ENCODE data around the gene CFAP46. TPM values are rescaled to one million over a fixed set of nuclear protein-coding genes. Genes with fewer than 3 reads are reported as not detected.

Gene CFAP46
- total and polyA plus RNA-seq, 2 of the 8 experiments (the other 6 are each of a cell fraction or from before 2014, with no cell fraction given), result 2.6 to 4.8 TPM

- no peak overlapping the region for H3K4ac ChIP-seq (replicated peaks; ENCODE audit: insufficient read length, low read depth, low read length)
- DNase-seq (ENCODE audit: low read depth in 1 of 2, low spot score in 2 of 2) (no peak), FAIRE-seq (no peak)
- no peak overlapping the region for H2BK15ac ChIP-seq (ENCODE audit: low read length)
- peak overlapping the region; percentile 57 for H4K8ac ChIP-seq (ENCODE audit: extremely low read depth, insufficient read depth, low read length)
- no peaks in the 10 kb centered on the region for H3K36me3 ChIP-seq (ENCODE audit: control insufficient read depth in 2 of 4, insufficient read depth in 4 of 4, low read length in 3 of 4)
- POLR2A ChIA-PET (ENCODE audit: partially characterized antibody), result no interaction called here
- H3K23ac ChIP-seq (ENCODE audit: insufficient read length), result no peak overlapping the region
- H3K27me3 ChIP-seq (replicated peaks in 1 of 4; ENCODE audit: control insufficient read depth in 3 of 4, extremely low read depth in 1 of 4, insufficient read depth in 3 of 4, low read length in 3 of 4), result no peaks in the 10 kb centered on the region; a peak in 1 of 7 replicates
- H3K18ac ChIP-seq (ENCODE audit: extremely low read depth, low read length), result no peak overlapping the region
- 89% methylated on average over 27 of the region's 41 CpGs; no CpG with 5 or more reads in 1 of the 2 experiments for WGBS, 2 experiments (ENCODE audit: extremely low coverage in 1 of 2, insufficient coverage in 1 of 2, insufficient read length in 1 of 2, insufficient replicate concordance in 2 of 2, low coverage in 1 of 2, low lambda C conversion rate in 2 of 2, missing lambda C conversion rate in 1 of 2)
- 0 out of 2 replicates have a peak overlapping the region, but pooled peaks have one; percentile 35 for H2BK5ac ChIP-seq (ENCODE audit: low read depth, low read length)
- H4K20me1 ChIP-seq (replicated peaks in 1 of 2; ENCODE audit: control insufficient read depth in 1 of 2, insufficient read depth in 2 of 2, low read length in 2 of 2), result no peaks in the 10 kb centered on the region
- no peaks in the 10 kb centered on the region; a peak in 2 of 7 replicates for H3K4me1 ChIP-seq (replicated peaks in 1 of 4; ENCODE audit: control insufficient read depth in 3 of 4, insufficient read depth in 4 of 4, low read length in 3 of 4)
- no peak overlapping the region for H4K5ac ChIP-seq (ENCODE audit: insufficient read length, low read depth, low read length)
- H2BK20ac ChIP-seq (ENCODE audit: low read length), result no peak overlapping the region; the same call in 1 of the 2 replicates
- no peak overlapping the region for H2BK120ac ChIP-seq (replicated peaks; ENCODE audit: low read depth, low read length)
- no peaks in the 10 kb centered on the region for H3K79me2 ChIP-seq (ENCODE audit: control insufficient read depth in 1 of 2, insufficient read depth in 2 of 2, low read length in 2 of 2)
- CTCF ChIA-PET (ENCODE audit: partially characterized antibody), result interaction anchor here (1.8 kb wide), 1 partner anchor 8 kb away, joined by 6 read pairs; no protein-coding TSS in a partner anchor
- H3K4me2 ChIP-seq (ENCODE audit: insufficient read depth in 1 of 2, low read depth in 2 of 2, low read length in 2 of 2), result no peak overlapping the region
- no peaks in the 10 kb centered on the region for H3K23me2 ChIP-seq (ENCODE audit: low read depth, low read length)
- no peak overlapping the region for H2AK5ac ChIP-seq (ENCODE audit: low read depth, low read length)
- H3K9ac ChIP-seq (replicated peaks in 1 of 4; ENCODE audit: extremely low read depth in 1 of 4, low read depth in 3 of 4, low read length in 3 of 4), result no peak overlapping the region
- H4K91ac ChIP-seq (replicated peaks; ENCODE audit: insufficient read length, low read length), result peak overlapping the region; percentile 30
- H2BK12ac ChIP-seq (ENCODE audit: low read depth, low read length), result peak overlapping the region; percentile 17; the same call in 1 of the 2 replicates
- H3K9me3 ChIP-seq (ENCODE audit: insufficient read depth in 2 of 2, low read depth in 1 of 2, low read length in 1 of 2), result no peaks in the 10 kb centered on the region
- H3K27ac ChIP-seq (ENCODE audit: low read depth, low read length), result no peak overlapping the region
- H3K4me3 ChIP-seq (ENCODE audit: extremely low read depth in 1 of 4, insufficient read depth in 2 of 4, low read depth in 3 of 4, low read length in 4 of 4), result no peak overlapping the region
- H3K56ac ChIP-seq (replicated peaks; ENCODE audit: insufficient read length, low read depth, low read length), result no peak overlapping the region
- no peaks in the 10 kb centered on the region for H3K79me1 ChIP-seq (ENCODE audit: low read depth, low read length)
- H3K14ac ChIP-seq (ENCODE audit: insufficient read length), result no peak overlapping the region
- no peak overlapping the region for H2AFZ ChIP-seq (ENCODE audit: low read length)
- TF ChIP-seq SIRT6 (IDR thresholded peaks at IDR 0.05; ENCODE audit: low read length) (no peak), GTF2F1 (IDR thresholded peaks at IDR 0.05; ENCODE audit: borderline replicate concordance, low read depth, low read length) (no peak), HDAC6 (IDR thresholded peaks at IDR 0.05; ENCODE audit: low read depth, low read length) (no peak), MAX (IDR thresholded peaks at IDR 0.05) (no peak), RAD21 (IDR thresholded peaks at IDR 0.05 in 1 of 2, conservative IDR thresholded peaks at IDR 0.05 in 1 of 2; ENCODE audit: low read depth in 2 of 2, low read length in 2 of 2) (no peak), RNF2 (IDR thresholded peaks at IDR 0.05; ENCODE audit: borderline replicate concordance, low read depth, low read length, missing control alignments, poor library complexity, severe bottlenecking) (no peak), TEAD4 (IDR thresholded peaks at IDR 0.05; ENCODE audit: low read depth, low read length) (no peak), BCL11A (IDR thresholded peaks at IDR 0.05; ENCODE audit: low read depth in 2 of 2, low read length in 2 of 2) (no peak), SRF (IDR thresholded peaks at IDR 0.05; ENCODE audit: low read depth, low read length) (no peak), BRCA1 (IDR thresholded peaks at IDR 0.05; ENCODE audit: low read depth, low read length) (no peak), HDAC2 (IDR thresholded peaks at IDR 0.05; ENCODE audit: borderline replicate concordance in 1 of 2, low read depth in 2 of 2, low read length in 2 of 2) (no peak)
These were observed 74.3 kb downstream of the CFAP46 start for GRCh38 chr10:132867801-132868644.
